HG03095 (cell line): ENCODE data around the gene A3GALT2.
"Not testable (repeated sequence)": the region's sequence is repeated elsewhere in the genome, so short reads cannot be mapped to it uniquely, and the experiment has no call there.

Source experiments
- ATAC-seq: cut with Tn5 transposase; IDR thresholded peaks from one replicate; pipeline ENCODE4 v1.9.1; 2021; ENCODE audit warnings: moderate library complexity; ENCODE audit not compliant: unreplicated experiment

The A3GALT2 gene

DNA sequence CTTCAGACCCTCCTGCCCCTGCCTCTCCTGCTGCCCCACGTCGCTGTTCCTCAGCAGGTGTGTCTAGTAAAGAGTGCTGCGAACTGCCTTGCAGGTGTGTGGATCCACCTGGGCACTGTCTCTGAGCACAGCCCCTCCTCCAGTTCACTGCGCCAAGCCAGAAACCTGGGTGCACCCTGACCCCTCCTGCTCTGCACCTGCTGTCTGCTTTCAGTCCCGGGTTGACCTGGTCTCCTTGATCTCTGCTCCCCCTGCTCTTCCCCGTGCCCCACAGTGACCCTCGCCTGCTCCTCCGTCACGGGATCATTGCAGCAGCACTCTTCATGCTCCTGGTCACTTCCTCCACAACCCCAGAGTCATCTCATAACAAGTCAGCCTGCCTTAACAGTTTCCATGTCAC lies 6.5 kb downstream of the A3GALT2 start:
- no peak for ATAC-seq

DNA sequence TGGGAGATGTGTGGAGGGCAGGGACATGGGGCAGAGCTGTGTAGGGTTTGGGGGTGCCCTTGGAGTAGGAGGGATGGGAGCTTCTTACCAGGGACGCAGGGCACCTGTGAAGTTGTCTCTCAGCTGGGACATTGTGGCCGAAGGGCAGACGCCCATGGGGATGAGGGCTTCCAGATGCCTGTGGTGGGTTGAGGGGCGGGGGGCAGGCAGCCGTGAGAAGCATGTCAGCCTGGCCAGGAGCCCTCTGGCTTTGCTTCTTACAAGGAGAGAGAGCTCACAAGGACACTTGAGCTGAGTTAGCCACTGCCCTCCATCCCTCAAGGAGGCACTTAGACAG lies 8.5 kb downstream of the A3GALT2 start:
- no peak for ATAC-seq

DNA sequence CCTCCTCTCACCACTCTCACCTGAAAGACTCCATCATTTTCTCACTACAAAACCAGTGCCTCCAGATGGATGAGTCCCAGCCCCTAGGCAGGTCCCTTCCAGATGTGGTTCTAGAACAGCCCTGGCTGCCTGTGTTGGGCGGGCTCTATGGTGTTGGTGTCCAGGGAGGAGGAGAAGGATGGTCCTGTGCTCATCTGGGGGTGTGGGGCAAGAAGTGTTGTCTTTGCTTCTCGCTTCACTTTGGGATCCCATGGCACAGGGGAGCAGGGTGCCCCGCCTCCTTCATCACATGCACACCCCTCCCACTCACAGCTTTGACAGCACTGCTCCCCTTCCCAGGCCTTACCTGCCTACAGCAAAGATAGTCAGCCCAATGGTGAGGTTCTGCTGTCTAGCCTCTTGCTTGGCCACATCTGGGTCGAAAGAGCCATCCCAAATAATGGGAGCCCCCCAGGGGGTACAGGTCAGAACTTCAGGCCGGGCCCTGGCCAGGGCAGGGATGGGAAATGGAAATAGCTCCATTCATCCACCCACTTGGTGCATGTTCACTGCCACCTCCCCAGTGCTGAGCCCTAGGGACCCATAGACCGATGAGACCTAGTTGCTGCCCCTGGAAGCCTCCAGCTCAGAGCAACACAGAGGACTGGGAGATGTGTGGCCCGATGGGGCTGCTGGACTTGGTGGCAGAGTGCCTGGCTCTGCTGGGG lies 9.0 kb downstream of the A3GALT2 start:
- ATAC-seq = no peak

DNA sequence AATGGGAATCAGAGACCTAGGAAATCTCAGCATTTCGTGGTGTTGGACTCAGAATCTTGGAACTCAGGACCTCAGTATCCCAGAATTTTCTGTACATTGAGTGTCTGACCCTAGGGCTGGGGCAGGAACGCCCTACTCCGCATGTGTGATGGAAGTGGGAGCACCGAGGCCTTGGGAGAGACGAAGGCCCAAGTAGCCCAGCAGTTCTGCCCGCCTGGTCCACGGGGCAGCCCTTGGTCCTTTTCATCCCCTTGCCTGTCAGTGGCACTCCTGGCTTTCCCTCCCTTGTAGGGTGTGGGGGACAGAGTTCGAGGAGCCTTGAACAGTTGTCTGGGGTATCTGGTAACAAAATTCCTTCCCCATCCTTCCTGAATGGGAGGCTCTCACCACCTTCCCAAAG lies 10.2 kb downstream of the A3GALT2 start:
- no peak for ATAC-seq

DNA sequence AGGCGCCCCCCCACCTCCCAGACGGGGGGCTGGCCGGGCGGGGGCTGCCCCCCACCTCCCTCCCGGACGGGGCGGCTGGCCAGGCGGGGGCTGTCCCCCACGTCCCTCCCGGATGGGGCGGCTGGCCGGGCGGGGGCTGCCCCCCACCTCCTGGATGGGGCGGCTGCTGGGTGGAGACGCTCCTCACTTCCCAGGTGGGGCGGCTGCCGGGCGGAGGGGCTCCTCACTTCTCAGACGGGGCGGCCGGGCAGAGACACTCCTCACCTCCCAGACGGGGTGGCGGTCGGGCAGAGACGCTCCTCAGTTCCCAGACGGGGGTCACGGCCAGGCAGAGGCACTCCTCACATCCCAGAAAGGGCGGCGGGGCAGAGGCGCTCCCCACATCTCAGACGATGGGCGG lies 11.5 kb downstream of the A3GALT2 start:
- ATAC-seq = not testable (repeated sequence)

GRCh38 chr1:33307494-33307864 lies 13.4 kb downstream of the A3GALT2 start:
- no peak for ATAC-seq

- no peak for ATAC-seq
Observed at GRCh38 chr1:33306653-33307493, 14.0 kb downstream of the A3GALT2 start.

DNA sequence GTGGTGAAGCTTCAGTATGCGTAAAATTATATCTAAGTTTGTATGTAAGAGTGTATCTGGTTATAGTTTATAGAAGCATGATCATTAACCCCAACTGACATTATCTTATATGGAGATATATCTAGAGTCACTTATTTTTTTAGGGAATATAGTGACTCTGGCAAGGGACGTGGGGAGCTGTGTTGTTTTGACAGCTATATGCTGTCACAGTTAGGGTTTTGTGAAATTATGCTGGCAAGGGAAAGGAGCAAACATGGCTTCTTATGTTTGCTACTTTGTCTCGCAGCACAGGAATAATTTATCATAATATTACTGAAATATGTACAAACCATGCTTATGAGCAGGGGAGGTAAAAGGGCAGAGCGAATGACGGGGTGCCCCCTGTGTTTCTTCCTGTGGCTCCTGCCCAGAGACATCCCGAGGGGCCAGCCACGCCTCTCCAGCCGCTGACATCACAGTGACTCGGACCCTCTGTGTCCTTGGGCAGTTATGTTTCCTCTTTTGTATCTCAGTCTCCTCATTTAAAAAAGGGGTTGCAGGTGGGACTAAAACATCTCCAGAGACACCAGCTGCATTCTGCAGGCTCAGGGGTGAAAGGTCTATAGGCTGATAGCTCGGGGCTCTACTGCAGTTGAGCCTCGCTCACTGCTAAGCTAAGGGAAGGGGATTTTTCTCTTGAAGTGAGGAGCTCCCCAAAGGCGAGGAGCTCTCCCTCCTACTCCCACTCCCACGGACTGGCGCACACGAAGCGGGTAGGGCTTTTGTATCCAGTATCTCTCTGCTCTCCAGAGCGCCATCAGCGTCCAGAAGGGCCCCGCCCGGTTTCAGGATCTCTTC lies 14.9 kb downstream of the A3GALT2 start:
- ATAC-seq = no peak

GRCh38 chr1:33305016-33305415 lies 15.9 kb downstream of the A3GALT2 start:
- no peak for ATAC-seq

DNA sequence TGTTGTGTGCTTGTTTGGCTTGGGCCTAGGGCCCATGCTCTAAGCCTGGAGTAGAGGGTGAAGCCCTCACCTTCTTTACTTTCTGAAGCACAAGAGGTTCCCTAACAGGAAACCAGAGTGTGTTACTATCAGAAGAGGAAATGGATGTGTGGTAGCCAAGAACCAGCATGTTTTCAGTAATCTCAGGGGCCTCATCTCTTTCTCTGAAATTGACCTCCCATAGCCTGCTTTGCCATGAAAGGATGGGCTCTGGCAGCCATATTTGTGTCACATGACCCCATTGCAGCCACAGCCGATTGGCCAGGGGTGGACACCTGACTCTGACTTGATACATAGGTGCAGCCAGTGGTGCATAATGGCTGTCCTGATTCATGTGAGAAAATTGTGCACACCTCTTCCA lies 18.6 kb downstream of the A3GALT2 start:
- no peak for ATAC-seq

- no peak for ATAC-seq
Observed at GRCh38 chr1:33301273-33301984, 19.5 kb downstream of the A3GALT2 start.

GRCh38 chr1:33300673-33301072 lies 20.2 kb downstream of the A3GALT2 start:
- no peak for ATAC-seq

DNA sequence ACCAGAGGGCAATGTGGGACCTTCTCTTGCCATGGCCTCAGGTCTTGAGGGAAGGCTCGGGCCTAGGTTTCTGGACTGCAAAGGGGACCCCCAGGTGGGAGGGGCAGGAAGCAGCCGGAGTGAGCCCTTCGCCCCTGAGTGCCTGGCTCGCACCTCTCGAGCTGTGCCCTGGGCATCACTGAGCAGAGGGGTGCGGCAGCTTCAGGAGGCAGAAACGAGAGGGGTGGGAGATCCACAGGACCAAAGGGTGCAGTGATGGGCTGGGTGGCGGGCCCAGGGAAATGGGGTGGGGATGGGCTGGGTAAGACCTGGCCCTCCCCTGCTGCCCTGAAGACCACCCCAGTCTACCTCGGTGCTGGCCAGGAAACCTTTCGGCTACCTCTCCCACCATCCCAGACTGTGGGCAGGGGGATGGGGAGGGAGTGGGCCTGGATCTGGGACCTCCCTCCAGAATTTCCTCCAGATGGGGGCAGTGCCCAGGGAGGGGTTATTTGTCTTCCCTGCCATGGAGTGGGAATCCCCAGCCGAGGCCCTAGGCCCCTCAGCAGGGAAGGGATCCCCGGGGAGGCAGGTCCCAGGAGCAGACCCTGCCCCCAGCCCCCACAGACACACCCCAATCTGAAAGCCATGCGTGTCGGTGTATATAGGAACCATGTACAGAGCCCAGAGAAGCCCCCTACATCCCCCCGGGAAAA lies 21.3 kb downstream of the A3GALT2 start:
- ATAC-seq = no peak

- no peak for ATAC-seq
Observed at GRCh38 chr1:33298623-33299277, 22.1 kb downstream of the A3GALT2 start.

DNA sequence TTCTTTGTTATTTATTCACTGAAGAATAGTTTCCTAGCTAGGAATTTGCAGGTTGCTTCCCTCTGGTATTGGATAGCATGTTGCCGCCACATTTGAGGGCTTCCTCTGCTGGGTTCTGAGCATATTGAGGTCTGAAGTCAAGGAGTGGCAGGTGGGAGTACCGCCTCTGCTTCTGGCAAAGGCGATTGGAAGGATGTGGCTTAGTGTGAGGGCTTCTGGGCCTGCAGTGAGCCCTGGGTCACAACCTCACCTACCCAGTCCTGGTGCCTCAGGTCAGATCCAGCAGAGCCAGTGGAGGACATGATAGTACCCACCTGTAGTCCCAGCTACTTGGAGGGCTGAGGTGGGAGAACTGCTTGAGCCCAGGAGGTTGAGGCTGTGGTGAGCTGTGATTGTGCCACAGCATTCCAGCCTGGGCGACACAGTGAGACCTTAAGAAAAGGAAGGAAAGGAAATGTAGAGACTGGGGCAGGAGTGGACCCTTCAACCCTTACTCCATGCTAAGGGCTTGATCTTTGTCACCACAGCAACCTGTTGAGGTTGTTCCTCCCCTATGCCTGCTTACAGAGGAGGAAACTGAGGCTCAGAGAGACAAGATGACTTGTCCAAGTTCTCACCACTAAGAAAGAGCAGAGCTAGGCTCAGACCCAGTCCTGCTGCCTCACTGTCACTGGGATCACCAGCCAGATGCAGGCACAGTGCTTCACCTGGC lies 22.8 kb downstream of the A3GALT2 start:
- no peak for ATAC-seq

DNA sequence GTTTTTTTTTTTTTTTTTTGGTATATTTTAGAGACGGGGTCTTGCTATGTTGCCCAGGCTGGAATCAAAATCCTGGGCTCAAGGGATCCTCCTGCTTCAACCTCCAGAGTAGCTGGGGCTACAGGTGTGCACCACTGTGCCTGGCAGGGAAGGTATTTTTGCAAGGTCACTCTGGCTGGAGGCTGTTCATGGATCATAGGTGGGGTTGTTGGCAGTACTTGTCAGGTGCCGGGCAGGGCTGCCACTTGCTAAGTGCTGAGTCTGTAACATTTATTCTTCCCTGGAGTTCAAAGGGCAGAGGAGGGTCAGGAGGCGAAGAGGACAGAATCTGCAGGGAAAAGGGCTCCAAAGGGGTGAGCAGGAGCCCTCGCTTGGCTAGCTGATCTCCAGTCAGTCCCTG lies 24.1 kb downstream of the A3GALT2 start:
- no peak for ATAC-seq

GRCh38 chr1:33296082-33296458 lies 24.8 kb downstream of the A3GALT2 start:
- ATAC-seq = no peak

DNA sequence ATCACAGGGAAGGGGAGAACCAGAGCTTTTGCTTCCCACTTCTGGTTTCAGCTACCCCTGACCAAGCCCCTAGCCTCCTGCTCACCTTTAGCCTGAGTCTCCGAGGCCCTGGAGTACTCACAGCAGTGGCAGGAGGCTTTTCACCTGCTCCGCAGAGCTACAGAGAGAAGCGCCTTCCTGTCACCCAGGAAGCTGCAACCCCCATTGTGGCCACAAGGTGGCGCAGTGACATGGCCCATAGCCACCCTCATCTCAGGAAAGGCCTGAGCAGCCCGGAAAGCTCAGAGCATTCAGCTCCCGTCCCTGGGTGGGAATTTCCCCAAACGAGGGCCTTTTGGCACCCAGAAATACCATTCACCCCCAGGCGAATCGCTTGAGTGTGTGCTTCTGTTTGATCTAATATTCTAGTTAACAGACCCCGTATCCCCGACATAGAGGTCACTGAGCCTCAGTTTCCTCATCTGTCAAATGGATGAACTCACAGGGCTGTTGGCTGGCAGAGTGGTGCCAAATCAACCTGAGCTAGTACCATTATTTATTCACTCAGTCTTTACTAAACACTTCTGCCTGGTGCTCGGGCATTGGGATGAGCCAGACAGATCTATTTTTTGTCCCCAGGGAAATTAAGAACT lies 25.3 kb downstream of the A3GALT2 start:
- ATAC-seq = peak; percentile 77

DNA sequence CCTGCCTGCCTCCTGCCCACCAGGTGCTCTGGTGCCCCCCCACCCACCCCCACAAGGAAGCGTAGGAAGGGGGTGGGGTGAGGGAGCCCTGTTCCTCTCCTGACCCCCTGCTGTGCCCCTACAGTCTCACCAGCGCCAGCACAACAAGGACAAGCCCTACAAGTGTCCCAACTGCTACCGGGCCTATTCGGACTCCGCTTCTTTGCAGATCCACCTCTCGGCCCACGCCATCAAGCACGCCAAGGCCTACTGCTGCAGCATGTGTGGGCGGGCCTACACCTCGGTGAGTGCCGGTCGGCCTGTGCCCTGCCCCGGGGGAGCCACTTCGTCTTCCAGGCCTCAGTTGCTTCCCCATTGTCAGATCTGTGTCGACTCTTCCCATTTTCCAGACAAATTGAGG lies 25.9 kb downstream of the A3GALT2 start:
- no peak for ATAC-seq
